Measurements from ENCODE around the gene MMAB. TPM values are rescaled to one million over a fixed set of nuclear protein-coding genes. Genes with fewer than 3 reads are reported as not detected.

The MMAB gene
- total and polyA plus RNA-seq, 8 donors = 6.2 to 71.2 (median 29.8) TPM

DNA sequence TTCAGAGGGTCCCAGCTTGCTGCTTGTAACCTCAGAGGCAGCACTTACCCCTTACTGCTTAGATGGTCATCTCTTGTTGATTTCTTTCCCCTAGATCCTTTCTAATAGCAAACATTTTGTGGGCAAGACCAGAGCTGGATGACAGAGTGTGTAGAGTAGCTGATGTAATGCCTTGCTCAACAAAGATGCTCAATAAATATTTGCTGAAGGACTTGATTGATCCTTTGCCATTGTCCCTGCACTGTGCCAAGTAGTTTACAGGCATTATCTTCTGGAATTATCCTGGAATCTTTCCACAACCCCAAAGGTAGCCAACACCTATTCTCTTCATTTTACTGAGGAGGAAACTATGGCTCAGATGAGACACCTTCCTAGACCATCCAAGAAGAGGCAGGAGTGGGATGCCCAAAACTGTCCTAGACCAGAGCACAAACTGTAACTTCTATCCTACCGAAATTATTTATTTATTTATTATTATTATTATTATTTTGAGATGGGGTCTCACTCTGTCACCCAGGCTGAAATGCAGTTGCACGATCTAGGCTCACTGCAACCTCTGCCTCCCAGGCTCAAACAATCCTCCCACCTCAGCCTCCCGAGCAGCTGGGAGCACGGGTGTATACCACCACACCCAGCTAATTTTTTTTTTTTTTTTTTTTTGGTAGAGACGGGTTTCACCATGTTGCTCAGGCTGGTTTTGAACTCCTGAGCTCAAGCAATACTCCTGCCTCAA, 1.4 kb downstream of the MMAB start:
- DNase-seq = no peak
- H3K4me1 ChIP-seq = peaks cover 0 to 37% (median 22%) of the 10 kb centered on the region in 4 donors
- H3K36me3 ChIP-seq = peaks cover 9 to 63% (median 50%) of the 10 kb centered on the region in 4 donors
- H3K27ac ChIP-seq = peak overlapping the region in 1 of 5 donors; percentile 94
- intact Hi-C loops (cut with DNase I; ENCODE audit: low total_unique reads) = no loop called here
- H3K27me3 ChIP-seq = no peaks in the 10 kb centered on the region
- no peak for TF ChIP-seq EP300 (IDR thresholded peaks at IDR 0.05)
- TF ChIP-seq CTCF (IDR thresholded peaks at IDR 0.05) = no peak
- TF ChIP-seq POLR2AphosphoS5 (IDR thresholded peaks at IDR 0.05) = no peak
- no peak for TF ChIP-seq POLR2A (IDR thresholded peaks at IDR 0.05)
- no peaks in the 10 kb centered on the region for H3K9me3 ChIP-seq
- H3K4me3 ChIP-seq = no peak overlapping the region
- 80 to 90% (median 83%) methylated on average over 5 of the region's 5 CpGs for WGBS, 5 donors

DNA sequence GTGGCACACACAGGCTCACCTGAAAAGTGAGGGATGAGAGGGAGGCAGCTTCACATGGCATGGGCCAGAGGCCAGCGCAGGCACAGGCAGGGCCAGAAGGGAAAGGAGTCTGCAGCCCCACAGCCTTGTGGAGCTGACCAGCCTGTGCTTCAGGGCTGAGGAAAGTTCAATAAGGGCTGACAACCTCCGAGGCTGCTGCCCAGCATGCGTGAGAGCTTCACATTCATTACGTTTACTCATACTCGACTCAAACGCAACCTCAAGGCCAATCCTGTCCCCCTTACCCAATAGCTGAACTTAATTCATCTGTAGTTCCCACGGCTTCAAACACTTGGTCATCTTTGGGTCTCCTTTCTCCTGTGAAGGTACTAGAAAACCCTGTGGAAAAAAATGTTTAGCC, 4.8 kb downstream of the MMAB start:
- H3K9me3 ChIP-seq = no peaks in the 10 kb centered on the region
- 78 to 88% (median 84%) methylated on average over 7 of the region's 7 CpGs for WGBS, 5 donors
- H3K4me3 ChIP-seq = no peak overlapping the region
- TF ChIP-seq CTCF (IDR thresholded peaks at IDR 0.05) = no peak
- TF ChIP-seq POLR2AphosphoS5 (IDR thresholded peaks at IDR 0.05) = no peak
- no peak for TF ChIP-seq POLR2A (IDR thresholded peaks at IDR 0.05)
- no peak for TF ChIP-seq EP300 (IDR thresholded peaks at IDR 0.05)
- peaks cover 0 to 14% (median 9%) of the 10 kb centered on the region in 4 donors for H3K4me1 ChIP-seq
- DNase-seq = no peak
- peaks cover 12 to 83% (median 68%) of the 10 kb centered on the region in 4 donors for H3K36me3 ChIP-seq
- intact Hi-C loops (cut with DNase I; ENCODE audit: low total_unique reads) = no loop called here
- H3K27ac ChIP-seq = no peak overlapping the region
- no peaks in the 10 kb centered on the region for H3K27me3 ChIP-seq

DNA sequence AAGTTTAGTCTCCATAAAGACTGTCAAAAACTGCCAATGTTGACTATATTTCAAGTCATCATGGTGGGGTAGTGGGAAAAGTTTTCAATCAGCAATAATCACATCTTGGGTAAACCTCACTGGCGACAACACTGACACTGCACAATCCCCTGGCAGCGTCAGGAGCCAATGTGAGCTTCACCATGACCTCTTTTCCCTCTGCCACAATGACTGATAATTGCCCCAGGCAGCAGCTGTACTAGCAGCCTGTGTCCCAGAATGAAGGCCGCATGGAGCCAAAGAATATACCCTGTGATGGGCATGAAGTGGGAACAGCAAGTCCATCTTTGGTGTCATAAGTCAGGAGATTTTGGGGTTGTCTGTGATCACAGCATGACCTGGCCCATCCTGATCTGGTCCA, 5.3 kb downstream of the MMAB start:
- H3K36me3 ChIP-seq = peaks cover 12 to 89% (median 74%) of the 10 kb centered on the region in 4 donors
- H3K9me3 ChIP-seq = no peaks in the 10 kb centered on the region
- DNase-seq = no peak
- intact Hi-C loops (cut with DNase I; ENCODE audit: low total_unique reads) = no loop called here
- no peak overlapping the region for H3K4me3 ChIP-seq
- TF ChIP-seq CTCF (IDR thresholded peaks at IDR 0.05) (no peak), EP300 (IDR thresholded peaks at IDR 0.05) (no peak), POLR2AphosphoS5 (IDR thresholded peaks at IDR 0.05) (no peak), POLR2A (IDR thresholded peaks at IDR 0.05) (no peak)
- no peaks in the 10 kb centered on the region for H3K27me3 ChIP-seq
- H3K4me1 ChIP-seq = peaks cover 0 to 12% (median 7%) of the 10 kb centered on the region in 4 donors
- WGBS, 5 donors = 82 to 93% (median 91%) methylated on average over 3 of the region's 3 CpGs
- no peak overlapping the region for H3K27ac ChIP-seq

GRCh38 chr12:109567296-109567695, 6.0 kb downstream of the MMAB start:
- WGBS, 5 donors = 74 to 85% (median 82%) methylated on average over 9 to 10 of the region's 10 CpGs
- Histone ChIP-seq H3K4me3 (no peak overlapping the region), H3K36me3 (peaks cover 12 to 95% (median 80%) of the 10 kb centered on the region in 4 donors), H3K9me3 (no peaks in the 10 kb centered on the region), H3K4me1 (peaks cover 0 to 6% (median under 1%) of the 10 kb centered on the region in 4 donors), H3K27ac (no peak overlapping the region), H3K27me3 (no peaks in the 10 kb centered on the region)
- TF ChIP-seq POLR2A (IDR thresholded peaks at IDR 0.05) = no peak
- no peak for TF ChIP-seq EP300 (IDR thresholded peaks at IDR 0.05)
- TF ChIP-seq CTCF (IDR thresholded peaks at IDR 0.05) = no peak
- no peak for TF ChIP-seq POLR2AphosphoS5 (IDR thresholded peaks at IDR 0.05)
- DNase-seq = no peak
- intact Hi-C loops (cut with DNase I; ENCODE audit: low total_unique reads) = no loop called here
